Neuron (in vitro differentiated cells): ENCODE results near the gene PGC.

Source experiments
- H2AFZ ChIP-seq: one replicate; pipeline ENCODE4 v1.6.1; 2013; ENCODE audit warnings: low read depth, mild to moderate bottlenecking, inconsistent platforms, low read length, moderate library complexity
- H3K27me3 ChIP-seq: one replicate; pipeline ENCODE4 v1.6.1; 2013; ENCODE audit warnings: low read length; ENCODE audit not compliant: insufficient read depth
- H3K36me3 ChIP-seq: one replicate; pipeline ENCODE4 v1.6.1; 2013; ENCODE audit warnings: low read length; ENCODE audit not compliant: insufficient read depth
- H3K4me1 ChIP-seq: one replicate; pipeline ENCODE4 v1.6.1; 2013; ENCODE audit warnings: low read length; ENCODE audit not compliant: insufficient read depth
- H3K4me3 ChIP-seq: 2 replicates; pipeline ENCODE4 v1.5.1; 2013; ENCODE audit warnings: mild to moderate bottlenecking, low read length, moderate library complexity
- H3K9me3 ChIP-seq: one replicate; pipeline ENCODE4 v1.6.1; 2013; ENCODE audit warnings: low read length

Gene PGC

GRCh38 chr6:41705996-41706835 is 41.0 kb downstream of the PGC start:
- Histone ChIP-seq H3K4me3 (no peak overlapping the region), H3K9me3 (no peaks in the 10 kb centered on the region), H3K4me1 (no peaks in the 10 kb centered on the region), H3K27me3 (peaks cover 26% of the 10 kb centered on the region), H3K36me3 (no peaks in the 10 kb centered on the region), H2AFZ (no peak overlapping the region)

DNA sequence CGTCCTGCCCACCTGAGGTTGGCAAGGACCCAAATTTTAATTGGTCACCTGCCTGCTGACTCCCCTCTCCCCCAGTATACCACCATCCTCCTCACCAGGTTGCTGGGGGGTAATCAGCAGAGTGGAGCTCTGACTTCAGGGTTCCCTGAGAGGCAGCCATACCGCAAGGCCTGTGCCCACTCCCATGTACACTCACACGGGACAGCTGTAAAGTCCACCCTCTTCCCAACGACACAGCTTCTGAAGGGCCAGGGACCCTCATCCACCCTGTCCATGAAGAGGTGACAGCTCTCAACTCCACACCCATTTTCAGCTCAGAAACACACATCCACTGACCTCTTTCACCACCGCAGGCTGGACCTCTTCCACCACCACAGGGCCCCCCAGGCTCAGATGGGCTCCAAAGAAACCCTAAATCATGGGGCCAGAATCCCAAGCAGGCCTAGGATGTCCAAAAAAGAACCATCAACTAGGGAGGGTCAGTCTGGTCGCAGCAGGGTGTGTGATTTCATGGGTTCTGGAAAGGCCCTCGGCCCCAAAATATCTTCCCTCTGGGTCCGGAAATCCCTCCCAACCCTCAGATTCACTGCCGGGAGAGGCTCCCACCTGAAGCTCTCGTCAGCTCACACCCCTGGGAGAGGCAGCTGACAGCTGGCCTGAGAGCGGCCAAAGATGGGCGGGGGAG is 41.7 kb downstream of the PGC start:
- Histone ChIP-seq H3K9me3 (no peaks in the 10 kb centered on the region), H2AFZ (no peak overlapping the region), H3K36me3 (no peaks in the 10 kb centered on the region), H3K4me1 (no peaks in the 10 kb centered on the region), H3K27me3 (peaks cover 19% of the 10 kb centered on the region), H3K4me3 (no peak overlapping the region)

DNA sequence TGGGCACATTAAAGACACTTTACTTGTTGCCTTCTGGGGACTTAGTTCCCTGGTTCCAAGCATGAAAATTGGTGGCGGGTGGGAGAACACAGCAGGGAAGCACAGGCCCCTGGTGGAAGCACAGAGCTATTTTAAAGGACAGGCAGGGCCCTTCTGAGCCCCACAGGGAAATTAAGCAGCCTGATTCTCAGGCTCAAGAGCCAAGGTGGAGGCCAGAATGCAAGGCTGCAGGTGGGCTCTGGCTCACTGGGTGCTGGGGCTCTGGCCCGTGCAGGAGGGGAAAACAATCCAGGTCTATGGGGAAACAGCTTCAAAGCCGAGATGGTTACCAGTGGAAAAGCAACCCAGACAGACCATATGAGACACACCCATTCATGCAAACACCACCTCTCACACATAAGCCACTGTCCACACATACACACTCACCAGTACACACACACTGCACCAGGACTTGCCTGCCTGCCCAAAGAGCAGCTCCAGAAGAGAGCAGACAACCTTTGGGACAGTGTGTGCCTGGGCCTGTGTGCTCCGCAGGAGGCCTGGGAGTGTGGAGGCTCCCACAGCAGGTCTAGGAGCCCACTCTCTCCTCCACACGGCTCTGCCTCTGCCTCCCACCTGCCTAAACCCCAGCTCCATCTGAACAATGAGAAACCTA is 42.4 kb downstream of the PGC start:
- H3K9me3 ChIP-seq: no peaks in the 10 kb centered on the region

GRCh38 chr6:41704028-41704427 is 43.2 kb downstream of the PGC start:
- Histone ChIP-seq H3K4me3 (no peak overlapping the region), H3K27me3 (peaks cover 16% of the 10 kb centered on the region), H3K4me1 (no peaks in the 10 kb centered on the region), H3K36me3 (no peaks in the 10 kb centered on the region), H3K9me3 (no peaks in the 10 kb centered on the region), H2AFZ (no peak overlapping the region)

More for the DNA sequence above, 42.4 kb downstream of the PGC start:
- Histone ChIP-seq H3K4me3 (no peak overlapping the region), H2AFZ (no peak overlapping the region), H3K36me3 (no peaks in the 10 kb centered on the region), H3K27me3 (peaks cover 16% of the 10 kb centered on the region), H3K4me1 (no peaks in the 10 kb centered on the region)

- peaks cover 9% of the 10 kb centered on the region for H3K27me3 ChIP-seq
- H3K4me1 ChIP-seq: no peaks in the 10 kb centered on the region
- H3K4me3 ChIP-seq: no peak overlapping the region
- no peaks in the 10 kb centered on the region for H3K9me3 ChIP-seq
- H2AFZ ChIP-seq: no peak overlapping the region
- no peaks in the 10 kb centered on the region for H3K36me3 ChIP-seq
Measured at GRCh38 chr6:41702771-41703494, 44.3 kb downstream of the PGC start.

GRCh38 chr6:41702089-41702745 is 45.0 kb downstream of the PGC start:
- H3K36me3 ChIP-seq: no peaks in the 10 kb centered on the region
- H2AFZ ChIP-seq: no peak overlapping the region
- H3K4me3 ChIP-seq: no peak overlapping the region
- no peaks in the 10 kb centered on the region for H3K9me3 ChIP-seq
- peaks cover 4% of the 10 kb centered on the region for H3K27me3 ChIP-seq
- H3K4me1 ChIP-seq: no peaks in the 10 kb centered on the region

- no peak overlapping the region for H3K4me3 ChIP-seq
- H3K9me3 ChIP-seq: no peaks in the 10 kb centered on the region
- no peak overlapping the region for H2AFZ ChIP-seq
- peaks cover 4% of the 10 kb centered on the region for H3K27me3 ChIP-seq
- H3K36me3 ChIP-seq: no peaks in the 10 kb centered on the region
- no peaks in the 10 kb centered on the region for H3K4me1 ChIP-seq
Measured at GRCh38 chr6:41700463-41701347, 46.5 kb downstream of the PGC start.

DNA sequence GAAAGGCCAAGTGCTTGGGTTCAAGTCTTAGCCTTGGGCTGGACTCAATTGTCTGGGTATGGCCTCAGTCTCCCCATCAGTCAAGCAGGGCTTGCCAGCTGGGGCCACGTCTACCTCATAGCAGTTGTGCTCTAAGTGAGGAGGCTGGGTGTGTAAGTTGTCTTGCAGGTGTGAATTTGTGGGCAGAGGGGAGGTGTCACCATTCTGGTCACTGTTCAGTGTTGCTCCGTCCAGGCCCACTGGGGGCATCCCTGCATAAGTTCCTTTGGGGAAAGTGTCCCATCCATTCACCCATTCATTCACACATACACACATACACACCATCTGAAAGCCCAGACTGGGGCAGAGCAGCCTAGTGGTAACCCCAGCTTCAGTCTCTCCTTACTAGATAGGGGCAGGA is 48.1 kb downstream of the PGC start:
- H3K27me3 ChIP-seq: no peaks in the 10 kb centered on the region
- H2AFZ ChIP-seq: no peak overlapping the region
- no peaks in the 10 kb centered on the region for H3K36me3 ChIP-seq
- no peaks in the 10 kb centered on the region for H3K4me1 ChIP-seq
- no peaks in the 10 kb centered on the region for H3K9me3 ChIP-seq
- no peak overlapping the region for H3K4me3 ChIP-seq

DNA sequence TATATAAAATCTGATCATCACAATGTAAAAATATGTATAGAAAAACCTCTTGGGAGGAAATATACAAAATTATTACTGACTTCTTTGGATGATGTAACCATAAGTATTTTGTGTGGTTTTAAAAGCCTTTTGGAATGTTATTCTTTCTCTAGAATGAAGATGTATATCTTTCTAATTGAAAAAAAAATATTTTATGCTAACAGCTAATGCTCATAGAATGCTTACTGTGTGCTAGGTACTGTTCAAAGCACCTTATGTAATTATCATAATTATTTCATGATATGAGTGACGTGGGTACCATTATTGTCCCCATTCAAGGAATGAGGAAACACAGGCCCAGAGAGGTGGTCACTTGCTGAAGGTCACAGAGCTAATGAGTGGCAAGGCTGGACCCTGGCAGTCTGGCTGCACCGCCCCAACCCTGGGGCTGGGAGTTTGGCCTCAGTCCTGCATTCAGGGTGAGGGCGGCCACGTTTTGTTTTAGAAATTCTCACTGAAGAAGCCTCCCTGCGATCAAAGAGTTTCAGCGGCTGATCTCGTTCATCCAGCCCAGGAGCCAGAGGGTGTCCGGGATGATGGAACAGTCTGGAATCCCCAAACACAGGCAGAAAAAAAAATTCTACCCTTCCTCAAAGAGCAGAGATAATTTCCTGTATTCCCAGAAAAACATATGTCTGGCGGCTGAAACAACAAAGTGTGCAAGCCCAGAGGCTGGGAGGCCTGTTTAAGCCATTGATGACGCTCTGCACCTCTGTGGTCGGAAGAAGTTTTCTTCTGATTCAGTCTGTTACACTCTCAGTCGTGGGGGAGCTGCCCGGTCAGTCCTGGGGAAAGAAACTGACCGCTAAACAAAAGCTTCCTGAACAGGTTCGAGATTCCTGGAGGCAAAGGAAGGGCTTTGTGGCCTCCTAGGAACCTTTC is 49.1 kb downstream of the PGC start:
- H3K4me1 ChIP-seq: no peaks in the 10 kb centered on the region
- H3K9me3 ChIP-seq: no peaks in the 10 kb centered on the region
- H3K4me3 ChIP-seq: no peak overlapping the region
- no peak overlapping the region for H2AFZ ChIP-seq
- H3K36me3 ChIP-seq: no peaks in the 10 kb centered on the region
- peaks cover 4% of the 10 kb centered on the region for H3K27me3 ChIP-seq

- Histone ChIP-seq H3K4me3 (no peak overlapping the region), H3K4me1 (no peaks in the 10 kb centered on the region), H2AFZ (no peak overlapping the region), H3K27me3 (peaks cover 4% of the 10 kb centered on the region), H3K36me3 (no peaks in the 10 kb centered on the region), H3K9me3 (no peaks in the 10 kb centered on the region)
Measured at GRCh38 chr6:41696788-41697187, 50.4 kb downstream of the PGC start.

GRCh38 chr6:41695825-41696224 is 51.4 kb downstream of the PGC start:
- H3K9me3 ChIP-seq: no peaks in the 10 kb centered on the region
- H3K4me3 ChIP-seq: no peak overlapping the region
- H2AFZ ChIP-seq: no peak overlapping the region
- peaks cover 4% of the 10 kb centered on the region for H3K27me3 ChIP-seq
- no peaks in the 10 kb centered on the region for H3K4me1 ChIP-seq
- H3K36me3 ChIP-seq: no peaks in the 10 kb centered on the region
